Stimulated activated CD4-positive, alpha-beta T cell treated with anti-CD3 and anti-CD28 coated beads, Interleukin-2, amount 100 ng/mL, for 24 hours (primary cell): Measurements from ENCODE around the gene SYNGR4.

ENCODE experiments used
- DNase-seq, 2 donors: peaks; one replicate each; pipeline ENCODE4 v3.0.0-alpha.2; 2020

SYNGR4 gene

GRCh38 chr19:48397263-48398101 lies 33.3 kb downstream of the SYNGR4 start:
- no peak for DNase-seq

- DNase-seq: no peak
Observed at GRCh38 chr19:48398102-48398374, 33.9 kb downstream of the SYNGR4 start.

DNA sequence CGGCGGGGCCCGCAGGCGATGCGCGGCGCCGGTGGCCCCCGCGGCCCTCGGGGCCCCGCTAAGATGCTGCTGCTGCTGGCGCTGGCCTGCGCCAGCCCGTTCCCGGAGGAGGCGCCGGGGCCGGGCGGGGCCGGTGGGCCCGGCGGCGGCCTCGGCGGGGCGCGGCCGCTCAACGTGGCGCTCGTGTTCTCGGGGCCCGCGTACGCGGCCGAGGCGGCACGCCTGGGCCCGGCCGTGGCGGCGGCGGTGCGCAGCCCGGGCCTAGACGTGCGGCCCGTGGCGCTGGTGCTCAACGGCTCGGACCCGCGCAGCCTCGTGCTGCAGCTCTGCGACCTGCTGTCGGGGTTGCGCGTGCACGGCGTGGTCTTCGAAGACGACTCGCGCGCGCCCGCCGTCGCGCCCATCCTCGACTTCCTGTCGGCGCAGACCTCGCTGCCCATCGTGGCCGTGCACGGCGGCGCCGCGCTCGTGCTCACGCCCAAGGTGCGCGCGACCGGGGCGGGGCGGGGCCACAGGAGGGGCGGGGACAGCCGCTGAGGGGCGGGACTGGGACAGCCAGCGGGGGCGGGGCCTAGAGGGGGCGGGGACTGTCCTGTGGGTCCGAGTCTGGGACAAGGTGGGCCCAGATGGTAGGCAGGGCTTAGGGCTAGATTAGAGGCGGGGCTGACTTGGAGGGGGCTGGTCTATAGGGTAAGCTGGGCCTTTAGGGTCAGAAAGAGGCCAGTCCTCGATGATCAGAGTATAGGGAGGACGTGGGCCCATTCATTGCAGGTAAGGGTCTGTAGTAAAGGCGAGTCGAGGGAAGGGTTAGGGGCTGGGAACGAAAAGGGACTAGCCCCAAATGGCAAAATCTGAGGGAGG lies 34.4 kb downstream of the SYNGR4 start:
- DNase-seq: peak; percentile 82 to 87

DNA sequence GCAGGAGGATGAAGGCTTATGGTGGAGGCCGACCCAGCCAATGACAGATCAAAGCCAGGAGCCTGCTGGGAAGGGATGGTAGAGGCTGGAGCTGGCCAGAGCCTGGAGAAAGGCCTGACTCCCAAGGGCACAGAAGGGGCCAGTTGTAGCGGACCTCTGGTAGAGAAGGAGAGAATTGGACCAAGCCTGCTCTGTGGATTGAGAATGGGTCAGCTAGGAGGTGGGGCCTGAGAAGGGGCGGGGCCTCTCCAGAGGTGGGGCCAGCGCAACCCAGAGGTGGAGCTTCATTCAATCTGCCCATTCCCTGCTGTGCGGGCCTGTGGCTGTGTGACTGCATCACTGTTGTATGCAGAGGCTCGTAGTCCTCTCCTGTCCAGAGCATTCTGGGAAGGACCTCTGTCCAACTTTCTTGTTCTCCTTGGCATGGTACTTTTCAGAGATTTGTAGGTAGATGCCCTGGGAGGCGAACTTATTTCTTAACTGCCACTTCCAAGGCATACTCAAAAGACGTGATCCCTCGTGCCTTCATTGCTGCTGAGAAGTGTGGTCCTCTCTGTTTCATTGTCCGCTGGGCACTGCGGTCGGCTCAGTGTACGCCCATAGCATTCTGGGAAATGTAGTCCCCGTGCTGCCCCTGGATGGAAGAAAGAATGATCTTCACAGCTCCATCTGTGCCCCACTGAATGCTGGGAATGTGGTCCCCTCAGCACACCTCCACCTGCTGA lies 36.0 kb downstream of the SYNGR4 start:
- no peak for DNase-seq

DNA sequence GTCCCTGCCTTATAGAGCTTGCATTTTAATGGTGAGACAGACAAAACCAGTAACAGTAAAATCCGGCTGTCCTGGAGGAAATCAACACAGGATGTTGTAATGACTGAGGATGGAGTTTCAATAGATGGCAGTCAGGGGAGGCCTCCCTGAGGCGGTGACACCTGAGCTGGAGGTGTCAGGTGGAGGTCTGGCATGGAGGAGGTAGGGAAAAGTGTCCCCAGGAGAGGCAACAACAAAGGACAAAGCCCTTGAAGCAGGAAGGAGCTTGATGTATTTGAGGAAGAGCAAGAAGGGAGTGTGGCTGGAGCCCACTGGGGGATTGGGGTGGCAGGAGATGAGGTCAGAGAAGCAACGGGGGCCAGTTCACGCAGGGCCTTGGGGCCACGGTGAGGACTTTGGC lies 37.1 kb downstream of the SYNGR4 start:
- DNase-seq: no peak

DNA sequence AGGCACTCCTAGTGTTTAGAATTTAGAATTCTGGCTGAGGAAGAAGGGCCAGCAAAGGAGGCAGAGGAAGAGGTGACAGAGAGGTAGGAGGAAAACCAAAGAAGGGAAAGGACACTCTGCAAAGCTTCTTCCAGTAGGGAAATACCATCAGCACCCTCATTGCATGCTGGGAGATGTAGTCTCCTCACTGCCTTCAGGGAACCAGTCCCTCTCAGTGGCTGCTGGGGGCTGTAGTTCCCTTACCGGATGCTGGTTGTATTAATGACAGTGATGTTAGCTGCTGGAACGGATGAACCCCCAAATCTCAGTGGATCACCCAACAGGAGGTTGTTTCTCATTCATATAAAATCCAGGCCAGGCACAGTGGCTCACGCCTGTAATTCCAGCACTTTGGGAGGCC lies 39.4 kb downstream of the SYNGR4 start:
- DNase-seq: peak in 1 of 2 donors; percentile 44

- DNase-seq: no peak
Observed at GRCh38 chr19:48405010-48405659, 41.0 kb downstream of the SYNGR4 start.

DNA sequence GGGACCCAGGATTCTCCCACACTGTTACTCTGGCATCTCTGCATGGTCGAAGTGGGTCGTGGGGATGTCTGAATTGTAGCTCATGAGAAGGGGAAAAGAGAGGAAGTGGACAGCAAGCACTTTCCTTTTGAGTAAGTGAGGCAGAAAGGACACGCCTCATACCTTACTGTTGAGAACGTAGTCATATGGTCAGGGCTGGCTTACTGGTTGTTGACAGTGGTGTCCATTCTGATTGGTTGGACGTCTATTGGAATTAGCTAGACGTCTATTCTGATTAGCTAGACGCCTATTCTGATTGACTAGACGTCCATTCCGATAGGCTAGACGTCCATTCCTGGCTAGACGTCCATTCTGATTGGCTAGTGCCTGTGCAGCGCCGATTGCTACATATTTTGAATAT lies 41.7 kb downstream of the SYNGR4 start:
- DNase-seq: no peak

GRCh38 chr19:48413879-48414587 lies 49.9 kb downstream of the SYNGR4 start:
- DNase-seq: no peak

DNA sequence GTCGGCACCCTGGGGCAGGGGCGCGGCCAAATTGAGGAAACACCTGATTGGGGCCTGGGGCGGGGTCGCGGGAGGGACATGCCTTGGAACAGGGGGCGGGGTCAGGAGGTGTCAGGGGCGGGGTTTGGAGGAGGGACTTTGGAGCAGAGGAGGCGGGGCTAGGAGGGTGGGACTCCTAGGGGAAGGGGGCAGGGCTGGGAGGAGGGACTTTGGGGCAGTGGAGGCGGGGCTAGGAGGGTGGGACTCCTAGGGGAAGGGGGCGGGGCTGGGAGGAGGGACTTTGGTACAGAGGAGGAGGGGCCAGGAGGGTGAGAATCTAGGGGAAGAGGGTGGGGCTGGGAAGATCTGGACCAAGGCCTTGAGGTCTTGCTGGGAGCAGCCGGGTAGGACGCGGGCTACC lies 51.2 kb downstream of the SYNGR4 start:
- DNase-seq: peak; percentile 66 to 79

- DNase-seq: no peak
Observed at GRCh38 chr19:48415806-48416221, 51.6 kb downstream of the SYNGR4 start.

GRCh38 chr19:48417421-48417820 lies 53.3 kb downstream of the SYNGR4 start:
- no peak for DNase-seq

DNA sequence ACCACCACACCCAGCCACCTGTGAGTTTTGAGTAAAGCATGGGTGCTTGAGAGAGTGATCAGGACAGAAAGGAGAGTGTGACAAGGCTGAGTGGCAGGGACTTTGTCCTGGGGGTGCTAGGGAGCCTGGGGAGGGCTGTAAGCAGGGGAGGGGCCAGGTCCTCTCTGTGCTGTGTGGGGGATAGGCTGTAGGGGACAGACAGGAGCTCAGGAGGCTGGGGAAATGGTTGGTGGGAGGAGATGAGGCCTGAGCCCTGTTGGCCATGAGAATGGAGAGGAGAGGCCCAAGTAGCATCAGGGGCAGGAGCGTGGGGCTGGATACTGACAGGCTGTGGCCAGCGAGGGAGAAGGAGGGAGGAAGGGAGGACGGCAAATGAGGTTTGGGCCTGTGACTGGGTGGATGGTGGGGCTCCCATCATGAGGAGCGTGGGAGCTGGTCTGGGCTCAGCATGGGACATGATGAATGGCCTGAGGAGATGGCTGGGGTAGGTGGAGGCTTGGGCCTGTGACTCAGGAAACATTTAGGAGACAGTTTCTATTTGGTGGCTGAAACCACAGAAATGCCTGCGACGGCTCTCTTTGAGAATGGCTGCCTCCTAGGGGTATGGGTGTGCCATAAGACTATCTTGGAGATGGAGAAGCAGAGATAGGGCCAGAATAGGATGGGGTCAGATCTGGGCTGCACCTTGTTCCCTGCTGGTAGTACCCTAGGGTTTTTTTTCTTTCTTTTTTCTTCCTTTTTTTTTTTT lies 54.3 kb downstream of the SYNGR4 start:
- DNase-seq: no peak

DNA sequence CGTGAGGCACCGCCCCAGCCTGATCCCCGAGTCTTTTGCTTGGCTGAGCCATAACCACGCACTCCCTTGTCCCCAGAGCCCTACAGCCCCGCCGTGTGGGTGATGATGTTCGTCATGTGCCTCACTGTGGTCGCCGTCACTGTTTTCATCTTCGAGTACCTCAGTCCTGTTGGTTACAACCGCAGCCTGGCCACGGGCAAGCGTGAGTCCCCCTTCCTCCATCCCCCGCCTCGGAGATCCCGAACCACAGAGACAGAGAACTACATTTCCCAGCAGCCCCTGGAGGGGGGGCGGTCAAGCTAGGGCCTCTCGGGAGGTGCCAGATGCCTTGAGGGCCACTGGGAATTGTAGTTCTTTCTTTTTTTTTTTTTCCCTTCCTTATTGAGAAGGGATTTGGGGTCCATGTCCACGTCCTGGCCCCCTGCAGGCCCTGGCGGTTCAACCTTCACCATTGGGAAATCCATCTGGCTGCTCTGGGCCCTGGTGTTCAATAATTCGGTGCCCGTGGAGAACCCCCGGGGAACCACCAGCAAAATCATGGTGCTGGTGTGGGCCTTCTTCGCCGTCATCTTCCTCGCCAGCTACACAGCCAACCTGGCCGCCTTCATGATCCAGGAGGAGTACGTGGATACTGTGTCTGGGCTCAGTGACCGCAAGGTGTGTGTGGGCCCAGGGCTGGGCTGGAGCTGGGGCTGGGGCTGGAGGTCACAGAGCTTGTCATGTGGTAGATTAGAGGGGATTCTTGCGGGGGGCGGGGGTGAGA lies 55.2 kb downstream of the SYNGR4 start:
- peak; percentile 74 to 75 for DNase-seq

DNA sequence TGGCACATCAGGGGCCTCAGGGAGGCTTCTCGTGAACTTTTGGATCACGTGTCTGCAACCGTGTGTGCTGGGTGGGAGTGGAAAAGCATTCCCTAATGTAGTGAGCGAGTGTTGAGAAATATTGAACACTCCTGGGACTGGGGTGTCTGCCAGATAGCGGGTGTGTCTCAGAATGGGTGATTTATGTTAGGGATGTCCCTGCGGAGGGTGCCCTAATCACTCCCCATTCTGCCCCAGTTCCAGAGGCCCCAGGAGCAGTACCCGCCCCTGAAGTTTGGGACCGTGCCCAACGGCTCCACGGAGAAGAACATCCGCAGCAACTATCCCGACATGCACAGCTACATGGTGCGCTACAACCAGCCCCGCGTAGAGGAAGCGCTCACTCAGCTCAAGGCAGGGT lies 57.4 kb downstream of the SYNGR4 start:
- DNase-seq: no peak

GRCh38 chr19:48424694-48425219 lies 60.6 kb downstream of the SYNGR4 start:
- DNase-seq: no peak
